ENCODE data around the gene PKNOX2.

DNA sequence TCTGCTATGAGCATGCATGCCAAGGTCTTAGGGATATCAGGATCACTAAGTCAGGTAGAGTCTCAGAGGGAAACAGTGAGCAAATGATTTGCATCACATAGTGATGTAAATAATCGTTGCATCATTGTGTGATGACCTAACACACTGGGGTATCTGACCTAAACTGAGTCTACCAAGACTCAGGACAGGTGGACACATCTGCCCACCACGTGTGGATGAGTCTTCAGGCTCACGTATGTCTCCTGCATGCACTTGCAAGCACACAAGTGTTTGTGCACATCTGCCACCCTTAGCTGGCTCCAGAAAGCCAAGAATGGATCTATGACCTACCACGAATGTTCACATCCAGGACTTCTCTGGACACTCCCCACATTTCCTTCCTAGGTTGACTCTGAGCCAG, 220.3 kb downstream of the PKNOX2 start:
- no peak for TF ChIP-seq POLR2A (IDR thresholded peaks at IDR 0.05; ENCODE audit: low read length)
- no peak for TF ChIP-seq EP300 (IDR thresholded peaks at IDR 0.05)
- TF ChIP-seq POLR2AphosphoS2 (conservative IDR thresholded peaks at IDR 0.05; ENCODE audit: low read length) = no peak
- TF ChIP-seq CTCF (IDR thresholded peaks at IDR 0.05) = no peak
- TF ChIP-seq CEBPB (IDR thresholded peaks at IDR 0.05) = no peak
- TF ChIP-seq ZC3H11A (IDR thresholded peaks at IDR 0.05) = no peak
- no peak for TF ChIP-seq RAD21 (conservative IDR thresholded peaks at IDR 0.05 in 1 of 2, IDR thresholded peaks at IDR 0.05 in 1 of 2)
- no peak for TF ChIP-seq MYC (IDR thresholded peaks at IDR 0.05; ENCODE audit: borderline replicate concordance, low read length)
- TF ChIP-seq NFE2L2 (conservative IDR thresholded peaks at IDR 0.05; ENCODE audit: low read length) = no peak
- TF ChIP-seq ZFP36 (IDR thresholded peaks at IDR 0.05; ENCODE audit: borderline replicate concordance, partially characterized antibody) = no peak
- no peak for TF ChIP-seq RNF2 (IDR thresholded peaks at IDR 0.05; ENCODE audit: borderline replicate concordance, low read depth)
- no peak for TF ChIP-seq MAZ (IDR thresholded peaks at IDR 0.05; ENCODE audit: borderline replicate concordance, low read depth, low read length)

Data from A549 (cell line).